K562 treated with DMSO at 1 percent for 48 hours (cell line): ENCODE data around the gene TOM1L2. TPM values are rescaled to one million over a fixed set of nuclear protein-coding genes. Genes with fewer than 3 reads are reported as not detected.

Experiments
- total RNA-seq: library from RNA; unstranded; fragments of 300-600 nt; gene quantifications from 2 replicates; pipeline ENCODE4 v1.2.3, GENCODE V29; 2022; ENCODE audit warnings: low replicate concordance; ENCODE audit errors: extremely low read depth

The TOM1L2 gene
- total RNA-seq: not detected in 2 replicates

GRCh38 chr17:17972126-17972951 is at the start of gene TOM1L2, which contains the start of gene DRC3:
TSS of gene TOM1L2 (minus strand) at chr17:17972400. CDS start at chr17:17972313, 87 bp downstream.
TSS of gene DRC3 (plus strand) at chr17:17972862. CDS start at chr17:17977599, 4,737 bp downstream.

DNA sequence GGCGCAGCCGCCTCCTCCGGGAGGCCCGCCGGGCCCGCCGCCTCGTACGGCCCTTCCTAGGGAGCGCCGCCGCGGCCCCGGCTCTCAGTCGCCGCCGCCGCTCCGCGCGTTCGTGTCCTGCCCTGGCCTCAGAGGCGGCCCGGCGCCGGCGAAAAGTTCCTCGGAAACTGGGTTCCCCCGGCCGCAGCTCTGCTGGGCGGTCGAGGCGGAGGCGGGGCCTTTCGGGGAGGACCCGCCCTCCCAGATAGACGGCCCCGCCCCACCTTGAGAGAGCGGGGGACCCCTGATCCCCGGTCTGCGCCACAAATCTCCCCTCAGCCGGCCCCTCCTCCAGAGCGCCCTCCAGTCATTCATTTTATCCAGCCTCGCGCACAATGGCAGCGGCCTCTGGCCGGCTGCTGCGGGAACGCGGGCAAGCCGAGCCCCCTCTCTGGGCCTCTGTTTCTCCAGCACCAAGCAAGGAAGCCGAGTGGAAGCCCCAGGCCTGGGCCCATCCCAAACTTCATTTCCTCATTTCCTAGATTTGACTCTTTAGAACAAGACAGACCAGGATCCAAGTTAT is 135.3 kb downstream of the TOM1L2 start, which contains the start of gene SREBF1:
Gene SREBF1 (minus strand): TSS at position 169 of the 562 bp plus-strand sequence. CDS start 169 bp downstream, outside the sequence.

Other genes starting within 250 kb of the TOM1L2 start
- not detected in 2 replicates for gene SREBF1, start 135.4 kb downstream of the TOM1L2 start, total RNA-seq
- gene DRC3, start 462 bp upstream of the TOM1L2 start, total RNA-seq: not detected in 2 replicates
- not detected in 2 replicates for gene ATPAF2, start 66.8 kb upstream of the TOM1L2 start, total RNA-seq
- not detected in 2 replicates for gene GID4, start 67.0 kb upstream of the TOM1L2 start, total RNA-seq
- gene DRG2, start 115.5 kb upstream of the TOM1L2 start, total RNA-seq: not detected in 2 replicates
- not detected in 2 replicates for gene MYO15A, start 136.4 kb upstream of the TOM1L2 start, total RNA-seq
- gene ALKBH5, start 211.4 kb upstream of the TOM1L2 start, total RNA-seq: not detected in 2 replicates